K562 (cell line): Measurements from ENCODE around the gene HACE1.

Experiments
- CREB1 ChIP-seq, 2 experiments: sonication (generic) in 1 of 2; formaldehyde crosslinking in 1 of 2; IDR thresholded peaks; 2 replicates each; pipeline versions ENCODE4 v1.6.1 to v1.8.0; 2012 to 2022; ENCODE audit warnings: inconsistent platforms in 1 of 2, mild to moderate bottlenecking in 1 of 2, missing genetic modification reagents in 1 of 2, moderate library complexity in 1 of 2
- POLR2A ChIP-seq: fragments of 450-650 bp; conservative IDR thresholded peaks from 2 replicates; pipeline ENCODE4 v1.6.1; 2016

DNA sequence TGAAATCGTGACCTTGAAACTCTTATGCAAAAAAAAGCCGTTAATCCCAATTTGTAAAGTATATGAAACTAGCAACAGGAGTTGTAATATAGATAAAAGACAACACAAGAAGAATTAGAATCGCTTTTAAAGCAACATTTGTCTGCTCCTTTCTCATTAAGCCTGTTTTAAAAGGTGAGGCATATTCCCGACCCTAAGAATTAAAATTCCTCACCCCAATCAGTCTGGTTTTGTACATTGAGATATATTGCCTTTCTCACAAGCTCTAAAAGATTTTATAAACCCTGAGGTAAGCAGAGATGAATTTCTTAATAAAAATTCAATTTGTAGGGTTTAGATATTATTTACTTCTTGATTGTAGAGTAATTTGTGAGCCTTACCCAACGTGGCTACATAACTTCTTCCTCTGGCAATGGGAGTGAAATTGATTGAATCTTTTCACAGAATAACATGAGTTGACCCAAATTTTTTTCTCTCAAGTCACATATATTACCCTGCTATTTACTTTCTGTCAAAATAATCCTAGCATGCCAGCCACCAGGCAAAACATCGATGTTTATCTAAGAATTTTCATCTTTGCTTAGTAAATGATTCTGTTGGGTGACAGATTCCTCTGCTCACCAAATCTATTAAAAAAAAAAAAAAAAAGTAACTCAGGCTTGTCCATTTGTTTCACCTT, 173.7 kb downstream of the HACE1 start:
- no peak for TF ChIP-seq POLR2A
- TF ChIP-seq CREB1 (IDR thresholded peaks at IDR 0.05), result no peak
- TF ChIP-seq CREB1 (CRISPR knock-in tag; IDR thresholded peaks at IDR 0.05), result no peak
